OCI-LY1 (cell line): ENCODE results near the gene MYO1D.

Experiments used
- H2AFZ ChIP-seq: fragments of 200-600 bp; sonication (generic), shearing (Covaris generic); 2 replicates; pipeline ENCODE4 v1.6.0; 2014; ENCODE audit warnings: antibody characterized with exemption, mild to moderate bottlenecking, low read length
- H3F3A ChIP-seq: fragments of 200-600 bp; sonication (generic), shearing (Covaris generic); 2 replicates; pipeline ENCODE4 v1.6.0; 2014; ENCODE audit warnings: mild to moderate bottlenecking, antibody characterized with exemption, low read length, moderate library complexity; ENCODE audit not compliant: insufficient read depth
- H3K27ac ChIP-seq: fragments of 200-600 bp; sonication (generic); 2 replicates; pipeline ENCODE4 v1.5.1; 2014; ENCODE audit warnings: low read length, mixed run types, mild to moderate bottlenecking, low read depth; ENCODE audit not compliant: poor library complexity, severe bottlenecking
- H3K27me3 ChIP-seq: fragments of 200-600 bp; sonication (generic); 2 replicates; pipeline ENCODE4 v1.6.0; 2014; ENCODE audit warnings: antibody characterized with exemption, mild to moderate bottlenecking, low read length, moderate library complexity; ENCODE audit not compliant: insufficient read depth
- H3K36me3 ChIP-seq: fragments of 200-600 bp; sonication (generic); 2 replicates; pipeline ENCODE4 v1.6.1; 2014; ENCODE audit warnings: mild to moderate bottlenecking, antibody characterized with exemption, low read length, moderate library complexity, mixed read lengths; ENCODE audit not compliant: insufficient read depth
- H3K4me1 ChIP-seq: fragments of 200-600 bp; sonication (generic); 2 replicates; pipeline ENCODE4 v1.5.1; 2014; ENCODE audit warnings: mild to moderate bottlenecking, low read length, moderate library complexity; ENCODE audit not compliant: insufficient read depth, severe bottlenecking
- H3K4me2 ChIP-seq: fragments of 200-600 bp; sonication (generic), shearing (Covaris generic); 2 replicates; pipeline ENCODE4 v1.6.1; 2014; ENCODE audit warnings: low read length
- H3K4me3 ChIP-seq: fragments of 200-600 bp; sonication (generic); 2 replicates; pipeline ENCODE4 v1.5.1; 2014; ENCODE audit warnings: low read length, low read depth, mild to moderate bottlenecking, mixed read lengths; ENCODE audit not compliant: poor library complexity, severe bottlenecking
- H3K79me2 ChIP-seq: fragments of 200-600 bp; shearing (Covaris generic); 2 replicates; pipeline ENCODE4 v1.6.1; 2016; ENCODE audit warnings: mixed run types, low read length, mixed read lengths; ENCODE audit not compliant: insufficient read depth
- H3K9ac ChIP-seq: fragments of 200-600 bp; sonication (generic), shearing (Covaris generic); 2 replicates; pipeline ENCODE4 v1.6.1; 2014; ENCODE audit warnings: mild to moderate bottlenecking, low read length, mixed read lengths
- H3K9me2 ChIP-seq: fragments of 200-600 bp; sonication (generic), shearing (Covaris generic); 2 replicates; pipeline ENCODE4 v1.6.1; 2014; ENCODE audit warnings: low read depth, mild to moderate bottlenecking, low read length, mixed read lengths
- H3K9me3 ChIP-seq: fragments of 200-600 bp; shearing (Covaris generic); 2 replicates; pipeline ENCODE4 v1.6.1; 2014; ENCODE audit warnings: low read length, mixed read lengths
- H4K20me1 ChIP-seq: fragments of 200-600 bp; sonication (generic), shearing (Covaris generic); 2 replicates; pipeline ENCODE4 v1.6.0; 2016; ENCODE audit warnings: mild to moderate bottlenecking, low read length; ENCODE audit not compliant: insufficient read depth
- CTCF ChIP-seq: fragments of 200-600 bp; sonication (generic), shearing (Covaris generic); IDR thresholded peaks from 2 replicates; pipeline ENCODE4 v1.5.1; 2017; ENCODE audit warnings: mild to moderate bottlenecking, antibody characterized with exemption, low read length, moderate library complexity, mixed read lengths
- EZH2 ChIP-seq: fragments of 200-600 bp; sonication (generic), shearing (Covaris generic); IDR thresholded peaks from 2 replicates; pipeline ENCODE4 v1.8.0; 2017; ENCODE audit warnings: borderline replicate concordance, mixed run types, mild to moderate bottlenecking, antibody characterized with exemption, low read length, moderate library complexity, mixed read lengths

MYO1D gene

DNA sequence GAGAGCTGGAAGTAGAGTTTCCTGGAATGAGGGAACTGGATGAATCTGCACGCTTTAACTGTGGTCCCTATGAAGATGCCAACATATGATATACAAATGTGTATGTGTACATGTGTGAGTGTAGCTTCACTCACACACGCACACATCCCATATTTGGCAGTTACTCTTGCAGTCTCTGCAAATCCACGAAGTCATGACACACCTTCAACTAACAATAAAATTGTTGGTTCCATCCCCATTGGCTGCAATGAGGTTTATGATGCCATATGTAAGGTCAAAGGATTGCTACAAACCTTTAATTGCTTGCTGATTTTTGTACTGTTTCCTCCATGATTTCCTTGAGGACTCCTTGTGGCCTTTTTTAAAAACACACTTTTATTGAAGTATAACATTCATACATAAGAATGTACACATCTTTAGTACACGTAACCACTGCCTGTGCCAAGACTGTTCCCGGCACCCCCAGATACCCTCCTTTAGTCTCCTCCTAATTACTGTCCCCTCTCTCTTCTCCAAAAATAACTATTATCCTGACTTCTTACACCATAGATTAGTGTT lies 22.0 kb downstream of the MYO1D start:
- no peaks in the 10 kb centered on the region for H3K36me3 ChIP-seq
- no peaks in the 10 kb centered on the region for H3F3A ChIP-seq
- H3K79me2 ChIP-seq, result no peaks in the 10 kb centered on the region
- no peaks in the 10 kb centered on the region for H3K4me1 ChIP-seq
- TF ChIP-seq EZH2, result no peak
- peak; percentile 13; the same call in 1 of the 2 replicates for TF ChIP-seq CTCF
- no peak overlapping the region for H3K9ac ChIP-seq
- H3K9me3 ChIP-seq, result no peaks in the 10 kb centered on the region
- no peak overlapping the region for H3K4me3 ChIP-seq
- no peaks in the 10 kb centered on the region for H4K20me1 ChIP-seq
- H3K4me2 ChIP-seq, result no peak overlapping the region
- no peaks in the 10 kb centered on the region for H3K9me2 ChIP-seq
- no peaks in the 10 kb centered on the region for H3K27me3 ChIP-seq
- H2AFZ ChIP-seq, result no peak overlapping the region
- no peak overlapping the region for H3K27ac ChIP-seq

DNA sequence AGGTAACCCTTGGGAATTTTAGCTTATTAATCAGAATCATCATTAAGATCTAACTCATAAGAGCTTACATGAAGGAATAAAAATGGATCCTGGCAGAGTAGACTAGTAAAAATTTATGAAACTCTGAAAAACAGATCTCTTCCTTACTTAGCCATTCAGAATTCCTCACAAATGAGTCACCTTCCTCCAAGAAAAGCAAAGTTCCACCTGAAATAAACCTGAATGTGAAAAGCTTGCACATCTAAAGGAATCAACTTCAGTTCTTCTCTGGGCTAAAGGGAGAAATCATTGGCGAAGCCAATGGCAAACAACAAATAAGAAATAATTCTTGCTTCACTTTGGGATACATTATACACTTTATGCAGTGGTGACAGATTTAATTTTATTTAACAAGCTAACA lies 22.7 kb downstream of the MYO1D start:
- H2AFZ ChIP-seq, result no peak overlapping the region
- H3K4me3 ChIP-seq, result no peak overlapping the region
- H3K79me2 ChIP-seq, result no peaks in the 10 kb centered on the region
- H3F3A ChIP-seq, result no peaks in the 10 kb centered on the region
- no peak for TF ChIP-seq EZH2
- no peak for TF ChIP-seq CTCF
- H3K9ac ChIP-seq, result no peak overlapping the region
- H3K36me3 ChIP-seq, result no peaks in the 10 kb centered on the region
- H3K4me2 ChIP-seq, result no peak overlapping the region
- H3K9me2 ChIP-seq, result no peaks in the 10 kb centered on the region
- no peaks in the 10 kb centered on the region for H3K9me3 ChIP-seq
- H3K4me1 ChIP-seq, result no peaks in the 10 kb centered on the region
- no peak overlapping the region for H3K27ac ChIP-seq
- no peaks in the 10 kb centered on the region for H4K20me1 ChIP-seq
- no peaks in the 10 kb centered on the region for H3K27me3 ChIP-seq

- H3K4me3 ChIP-seq, result no peak overlapping the region
- TF ChIP-seq CTCF (no peak), EZH2 (no peak)
- no peak overlapping the region for H3K4me2 ChIP-seq
- no peaks in the 10 kb centered on the region for H3K9me3 ChIP-seq
- H2AFZ ChIP-seq, result no peak overlapping the region
- H4K20me1 ChIP-seq, result no peaks in the 10 kb centered on the region
- H3F3A ChIP-seq, result no peaks in the 10 kb centered on the region
- H3K9ac ChIP-seq, result no peak overlapping the region
- no peaks in the 10 kb centered on the region for H3K9me2 ChIP-seq
- no peaks in the 10 kb centered on the region for H3K4me1 ChIP-seq
- no peaks in the 10 kb centered on the region for H3K79me2 ChIP-seq
- no peak overlapping the region for H3K27ac ChIP-seq
- H3K36me3 ChIP-seq, result no peaks in the 10 kb centered on the region
- no peaks in the 10 kb centered on the region for H3K27me3 ChIP-seq
Measured at GRCh38 chr17:32852811-32853210, 24.1 kb downstream of the MYO1D start.
